Activated naive CD8-positive, alpha-beta T cell treated with anti-CD3 and anti-CD28 coated beads, Interleukin-2, amount 50 U/mL, for 16 hours (primary cell): ENCODE measurements around the gene PLK1.

ENCODE experiments used
- DNase-seq: peaks from one replicate; pipeline ENCODE4 v3.0.0-alpha.2; 2020; ENCODE audit warnings: low read depth, low spot score

PLK1 gene

GRCh38 chr16:23679274-23679985 is 741 bp downstream of the PLK1 start:
- no peak for DNase-seq

GRCh38 chr16:23679986-23680336 is 1.3 kb downstream of the PLK1 start:
- no peak for DNase-seq

GRCh38 chr16:23682181-23682580 is 3.5 kb downstream of the PLK1 start:
- no peak for DNase-seq

- no peak for DNase-seq
These were observed 4.8 kb downstream of the PLK1 start for GRCh38 chr16:23683487-23683886.

GRCh38 chr16:23687034-23687808 is 8.5 kb downstream of the PLK1 start:
- DNase-seq, result no peak

GRCh38 chr16:23689442-23690187 is 10.9 kb downstream of the PLK1 start:
- DNase-seq, result no peak

GRCh38 chr16:23690771-23691482 is 12.2 kb downstream of the PLK1 start:
- DNase-seq, result no peak

GRCh38 chr16:23691483-23692189 is 12.9 kb downstream of the PLK1 start:
- no peak for DNase-seq

- DNase-seq, result no peak
These were observed 13.6 kb downstream of the PLK1 start for GRCh38 chr16:23692190-23692837.

- DNase-seq, result no peak
These were observed 15.6 kb downstream of the PLK1 start for GRCh38 chr16:23694265-23694643.

- DNase-seq, result no peak
These were observed 16.1 kb downstream of the PLK1 start for GRCh38 chr16:23694644-23695373.

GRCh38 chr16:23695756-23696155 is 17.1 kb downstream of the PLK1 start:
- DNase-seq, result no peak

- no peak for DNase-seq
These were observed 20.4 kb downstream of the PLK1 start for GRCh38 chr16:23699100-23699499.

GRCh38 chr16:23700093-23700492 is 21.4 kb downstream of the PLK1 start:
- DNase-seq, result no peak

- DNase-seq, result no peak
These were observed 21.8 kb downstream of the PLK1 start for GRCh38 chr16:23700509-23700908.

GRCh38 chr16:23701045-23701444 is 22.4 kb downstream of the PLK1 start:
- no peak for DNase-seq

- DNase-seq, result no peak
These were observed 24.3 kb downstream of the PLK1 start for GRCh38 chr16:23702951-23703350.

- no peak for DNase-seq
These were observed 26.3 kb downstream of the PLK1 start for GRCh38 chr16:23704772-23705516.

- DNase-seq, result no peak
These were observed 26.8 kb downstream of the PLK1 start for GRCh38 chr16:23705517-23705902.
